Islet precursor cell (in vitro differentiated cells): ENCODE measurements around the gene OR52E4.

Experiments
- DNase-seq: peaks from one replicate; pipeline ENCODE4 v3.0.0-alpha.2; 2018

The OR52E4 gene

DNA sequence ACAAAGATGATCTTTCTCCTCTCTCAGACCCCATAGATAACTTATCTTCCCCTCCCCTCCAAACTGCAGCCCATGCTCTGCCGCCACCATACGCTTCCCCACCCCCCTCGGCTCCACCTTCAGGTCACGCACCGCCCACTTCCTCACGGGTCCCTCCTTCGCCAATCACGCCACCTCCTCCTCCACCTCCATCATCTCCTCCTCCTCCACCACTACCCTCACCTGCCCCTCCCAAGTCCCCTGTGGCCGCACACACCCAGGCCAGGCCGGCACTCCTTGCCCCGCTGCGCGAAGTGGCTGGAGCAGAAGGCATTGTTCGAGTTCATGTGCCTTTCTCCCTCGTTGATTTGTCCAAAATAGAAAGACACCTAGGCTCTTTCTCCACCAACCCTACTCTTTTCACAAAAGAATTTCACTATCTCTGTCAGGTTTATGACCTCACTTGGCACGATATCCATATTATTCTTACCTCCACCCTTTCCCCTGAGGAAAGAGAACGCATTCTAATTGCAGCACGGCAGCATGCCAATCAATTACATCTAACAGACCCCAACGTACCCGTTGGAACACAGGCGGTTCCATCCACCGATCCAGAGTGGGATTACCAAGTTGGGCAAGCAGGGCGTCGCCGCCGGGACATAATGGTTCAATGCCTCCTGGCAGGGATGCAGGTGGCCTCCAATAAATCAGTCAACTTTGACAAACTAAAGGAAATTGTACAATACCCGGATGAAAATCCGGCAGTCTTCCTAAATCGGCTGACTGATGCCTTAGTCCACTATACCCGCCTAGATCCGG lies 49.3 kb downstream of the OR52E4 start:
- DNase-seq, result no peak

DNA sequence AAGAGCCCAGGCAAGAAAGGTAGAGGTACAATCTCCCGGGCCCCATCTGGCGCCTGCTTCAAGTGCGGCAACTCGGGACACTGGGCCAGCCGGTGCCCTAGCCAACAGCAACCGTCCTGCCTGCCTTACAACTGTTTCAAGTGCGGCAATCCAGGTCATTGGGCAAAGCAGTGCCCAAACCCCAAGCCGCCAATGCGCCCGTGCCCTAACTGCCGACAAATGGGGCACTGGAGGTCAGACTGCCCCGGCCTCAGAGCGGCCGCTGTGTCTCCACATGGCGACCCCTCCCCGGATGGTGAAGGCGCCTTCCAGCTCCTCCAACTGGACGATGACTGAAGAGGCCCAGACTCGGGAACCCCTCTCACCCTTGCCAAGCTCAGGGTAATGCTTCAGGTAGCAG lies 50.2 kb downstream of the OR52E4 start:
- no peak for DNase-seq

DNA sequence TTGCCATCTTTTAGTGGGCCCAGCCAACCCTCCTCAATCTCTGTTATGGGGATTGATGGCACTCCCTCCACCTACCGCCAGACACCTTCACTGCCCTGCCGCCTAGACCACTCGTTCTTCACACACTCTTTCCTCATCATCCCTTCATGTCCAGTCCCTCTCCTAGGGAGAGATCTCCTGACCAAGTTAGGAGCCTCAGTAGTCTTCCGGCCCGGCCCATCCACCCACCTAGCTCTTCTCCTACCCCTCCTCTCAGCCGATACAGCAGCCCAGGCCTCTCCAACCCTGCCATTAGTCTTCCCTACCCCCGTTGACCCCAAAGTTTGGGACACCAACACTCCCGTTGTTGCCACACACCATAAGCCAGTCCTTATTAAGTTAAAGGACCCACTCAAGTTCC lies 50.6 kb downstream of the OR52E4 start:
- no peak for DNase-seq

GRCh38 chr11:5932671-5933070 lies 52.2 kb downstream of the OR52E4 start:
- no peak for DNase-seq

- DNase-seq, result no peak
Observed at GRCh38 chr11:5933116-5933515, 52.7 kb downstream of the OR52E4 start.
